DMS79 (cell line): ENCODE data around the gene SLC41A3.
"Not testable (repeated sequence)": the region's sequence is repeated elsewhere in the genome, so short reads cannot be mapped to it uniquely, and the experiment has no call there.

Experiments used
- DNase-seq: peaks from one replicate; lab custom pipeline; 2025; lab: John Stamatoyannopoulos, UW

The SLC41A3 gene

DNA sequence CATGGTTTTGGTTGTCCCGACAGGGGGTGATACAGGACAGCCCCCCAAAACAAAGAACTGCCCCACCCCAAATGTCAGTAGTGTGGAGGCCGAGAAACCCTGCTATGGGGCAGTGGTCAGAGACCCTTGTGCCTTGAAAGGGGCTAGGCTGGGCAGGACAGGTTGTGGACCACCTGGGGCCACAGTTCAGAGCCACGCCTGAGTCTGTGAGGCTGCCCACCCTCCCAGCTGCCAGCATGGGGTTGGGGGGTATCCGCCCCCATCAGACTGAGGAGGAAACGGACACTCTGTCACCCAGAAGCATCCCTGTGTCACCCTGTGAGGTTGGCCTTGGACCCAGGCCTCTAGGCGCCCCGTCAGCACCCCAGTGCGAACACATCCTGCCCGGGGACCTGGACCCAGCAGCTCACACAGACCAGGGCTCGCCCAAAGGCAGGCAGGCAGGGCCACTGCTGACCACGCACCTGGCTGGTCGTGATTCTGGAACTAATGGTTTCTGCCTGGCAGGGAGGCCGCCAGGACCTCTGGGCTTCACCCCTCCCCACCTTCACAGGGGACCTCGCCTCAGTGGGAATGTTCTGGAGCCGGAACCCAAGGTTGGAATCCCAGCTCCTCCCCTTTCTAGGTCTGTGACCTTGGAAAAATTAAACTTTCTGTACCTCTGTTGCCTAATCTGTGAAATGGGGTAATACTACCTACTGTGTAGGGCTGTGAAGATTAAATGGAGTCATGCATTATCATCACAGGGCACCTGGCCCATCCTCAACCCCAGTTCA, 1.4 kb downstream of the SLC41A3 start:
- no peak for DNase-seq

DNA sequence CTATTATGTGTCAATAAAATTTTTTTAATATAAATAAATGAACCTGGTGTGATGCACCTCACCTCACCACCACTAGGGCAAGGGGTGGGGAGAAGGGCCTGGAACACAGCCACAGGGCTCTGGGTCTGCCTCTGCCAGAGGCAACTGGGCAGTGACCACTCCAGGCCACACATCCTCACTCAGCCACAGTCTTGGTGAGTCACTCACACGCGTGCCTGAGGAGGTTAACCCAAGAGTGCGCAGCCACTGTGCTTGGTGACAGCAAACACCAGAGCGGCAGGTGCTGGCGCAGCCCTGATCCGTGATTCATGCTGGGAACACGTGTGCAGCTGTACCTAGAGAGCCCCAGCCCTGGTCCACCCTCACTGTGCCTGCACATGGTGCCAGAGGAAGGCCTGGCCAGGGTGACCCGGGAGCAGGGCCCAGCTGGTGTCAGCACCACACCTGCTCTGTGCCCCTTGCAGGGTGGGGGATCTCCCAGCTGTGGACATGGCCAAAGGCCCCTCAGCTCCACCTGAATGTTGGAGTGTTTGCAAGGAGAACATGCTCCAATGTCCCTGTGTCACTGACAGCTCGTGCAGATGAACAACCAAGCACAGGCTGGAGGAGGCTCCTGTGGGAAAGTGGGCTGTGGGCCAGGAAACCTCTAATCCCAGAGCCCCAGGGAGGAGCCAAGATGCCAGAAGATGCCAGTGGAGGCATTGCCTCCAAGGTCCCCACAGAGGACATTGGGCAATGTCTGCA, 2.1 kb downstream of the SLC41A3 start:
- no peak for DNase-seq

DNA sequence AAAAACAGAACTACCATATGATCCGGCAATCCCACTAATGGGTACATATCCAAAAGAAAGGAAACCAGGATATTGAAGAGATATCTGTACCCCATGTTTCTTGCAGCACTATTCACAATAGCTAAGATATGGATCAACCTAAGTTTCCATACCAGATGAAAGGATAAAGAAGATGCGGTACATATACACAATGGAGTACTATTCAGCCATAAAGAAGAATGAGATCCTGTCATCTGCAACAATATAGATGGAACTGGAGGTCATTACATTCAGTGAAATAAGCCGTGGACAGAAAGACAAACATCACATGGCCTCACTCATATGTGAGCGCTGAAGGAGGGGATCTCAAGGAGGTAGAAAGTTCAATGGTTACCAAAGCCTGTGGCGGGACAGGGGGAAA, 3.0 kb downstream of the SLC41A3 start:
- no peak for DNase-seq

DNA sequence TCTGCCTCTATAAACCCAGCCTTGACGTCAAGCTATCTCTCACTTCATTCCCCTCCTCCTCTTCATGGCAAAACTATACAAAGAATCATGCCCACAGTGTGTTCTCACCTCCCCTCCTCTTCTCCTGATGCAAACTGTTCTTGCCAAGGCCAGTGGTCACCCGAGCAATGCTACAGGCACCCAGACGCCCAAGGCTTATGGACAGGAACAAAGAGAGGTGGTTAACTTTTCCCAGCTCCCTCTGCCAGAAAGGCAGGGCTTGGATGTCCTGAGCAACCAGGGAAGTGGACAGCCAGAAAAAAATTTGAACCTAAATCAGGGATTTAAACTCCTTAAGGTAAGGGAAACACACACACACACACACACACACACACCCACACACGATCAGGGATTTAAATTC, 5.1 kb downstream of the SLC41A3 start:
- DNase-seq = no peak

DNA sequence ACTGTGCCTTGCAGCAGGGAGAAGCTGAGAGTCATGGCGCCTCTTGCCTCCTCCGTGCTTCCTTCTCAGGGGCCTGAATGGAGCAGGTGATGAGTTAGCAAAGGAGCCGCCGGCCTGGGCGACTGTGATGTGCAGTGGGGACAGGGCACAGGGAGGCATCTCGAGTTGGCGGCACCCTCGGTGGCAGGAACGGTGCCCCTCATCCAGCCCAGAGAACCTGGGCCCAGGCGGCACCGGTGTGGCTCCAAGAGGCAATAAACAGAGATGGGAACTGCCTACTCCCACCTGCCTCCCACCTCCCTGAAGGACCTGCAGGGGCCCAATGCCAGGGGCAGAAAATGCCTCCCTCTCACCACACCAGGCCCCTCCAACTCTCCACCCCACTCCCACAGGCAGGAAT, 6.2 kb downstream of the SLC41A3 start:
- no peak for DNase-seq

DNA sequence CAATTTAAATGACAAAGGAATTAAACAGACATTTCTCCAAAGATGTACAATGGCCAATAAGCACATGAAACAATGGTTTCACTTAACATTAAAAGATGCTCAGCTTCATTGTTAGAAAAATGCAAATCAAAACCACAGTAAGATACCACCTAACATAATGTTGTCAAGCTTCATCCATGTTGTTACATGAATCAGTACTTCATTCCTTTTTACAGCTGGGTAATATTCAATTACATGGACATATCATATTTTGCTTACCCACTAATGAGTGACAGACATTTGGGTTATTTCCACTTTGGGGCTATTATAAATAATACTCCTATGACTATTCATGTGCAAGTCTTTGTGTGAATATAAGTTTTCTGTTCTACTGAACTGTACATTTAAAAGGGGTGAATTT, 7.8 kb downstream of the SLC41A3 start:
- DNase-seq = no peak

DNA sequence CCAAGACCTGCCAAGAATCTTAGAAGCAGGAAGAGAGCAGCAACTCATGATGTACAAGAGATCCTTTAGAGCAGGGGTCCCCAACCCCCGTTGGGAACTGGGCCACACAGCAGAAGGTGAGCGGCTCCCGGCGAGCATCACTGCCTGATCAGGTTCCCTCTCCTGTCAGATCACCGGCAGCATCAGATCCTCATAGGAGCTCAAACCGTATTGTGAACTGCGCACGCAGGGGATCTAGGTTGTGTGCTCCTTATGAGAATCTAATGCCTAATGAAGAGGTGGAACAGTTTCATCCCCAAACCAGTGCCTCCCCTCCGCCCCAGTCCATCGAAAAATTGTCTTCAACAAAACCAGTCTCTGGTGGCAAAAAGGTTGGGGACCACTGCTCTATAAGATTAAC, 13.8 kb downstream of the SLC41A3 start:
- DNase-seq = no peak

- DNase-seq = no peak
Measured at GRCh38 chr3:126067959-126068358, 16.0 kb downstream of the SLC41A3 start.

DNA sequence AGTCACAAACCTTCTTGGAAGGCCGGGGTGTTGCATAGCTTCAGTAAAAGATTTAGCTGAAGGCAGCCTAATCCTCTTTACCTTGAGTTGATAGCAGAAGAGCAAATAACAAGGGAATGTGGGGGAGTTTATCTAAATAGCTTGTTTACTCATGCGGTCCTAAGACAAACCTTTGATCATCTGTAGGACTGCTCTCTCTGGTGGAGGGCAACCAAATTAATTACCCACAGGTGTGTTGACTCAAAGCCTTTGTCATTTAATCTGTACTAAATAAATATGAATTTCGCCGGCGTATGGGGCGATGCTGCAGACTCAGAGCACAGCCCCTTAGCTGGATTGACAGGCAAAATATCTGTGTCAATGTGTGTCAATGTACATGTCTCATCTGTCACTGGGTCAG, 17.2 kb downstream of the SLC41A3 start:
- DNase-seq = not testable (repeated sequence)

GRCh38 chr3:126065876-126066275, 18.0 kb downstream of the SLC41A3 start:
- DNase-seq = no peak

GRCh38 chr3:126064627-126065258, 19.2 kb downstream of the SLC41A3 start:
- peak; percentile 92 for DNase-seq

- no peak for DNase-seq
Measured at GRCh38 chr3:126063358-126063965, 20.5 kb downstream of the SLC41A3 start.

GRCh38 chr3:126061301-126062032, 22.5 kb downstream of the SLC41A3 start:
- no peak for DNase-seq

- no peak for DNase-seq
Measured at GRCh38 chr3:126060613-126061145, 23.2 kb downstream of the SLC41A3 start.

DNA sequence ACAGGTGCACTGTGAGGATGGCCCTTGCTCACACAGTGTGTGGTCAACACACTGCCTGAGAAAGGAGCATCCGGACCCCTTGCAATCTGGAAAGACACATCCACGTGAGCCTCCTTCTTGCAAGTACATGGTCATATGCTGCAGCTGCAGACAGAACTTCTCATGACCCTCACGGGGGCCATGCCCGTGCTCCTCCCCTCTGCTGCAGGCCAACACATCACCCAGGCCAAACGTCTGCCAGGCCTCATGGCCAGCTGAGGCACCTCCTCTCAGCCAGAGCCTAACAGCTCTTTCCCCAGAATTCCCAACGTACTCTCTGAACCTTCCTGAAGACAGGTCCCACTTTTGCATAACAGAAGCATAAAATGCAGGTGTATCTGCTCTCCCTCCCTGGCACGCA, 25.3 kb downstream of the SLC41A3 start:
- no peak for DNase-seq

- no peak for DNase-seq
Measured at GRCh38 chr3:126057936-126058335, 26.0 kb downstream of the SLC41A3 start.

DNA sequence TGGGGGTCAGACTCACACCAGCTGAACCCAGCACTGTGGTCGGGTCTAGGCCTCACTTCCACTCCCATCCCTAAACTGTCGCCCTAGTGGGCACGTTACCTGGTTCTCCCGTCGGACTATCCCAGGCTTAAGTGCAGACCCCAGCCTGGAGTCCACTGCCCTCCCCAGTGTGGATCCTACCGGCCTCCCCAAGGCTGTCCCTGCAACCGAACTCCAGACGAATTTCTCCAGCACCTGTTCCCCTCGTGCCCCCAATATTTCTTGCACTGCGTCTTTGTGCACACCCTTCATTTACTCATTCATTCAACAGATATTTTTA, 26.5 kb downstream of the SLC41A3 start:
- no peak for DNase-seq

DNA sequence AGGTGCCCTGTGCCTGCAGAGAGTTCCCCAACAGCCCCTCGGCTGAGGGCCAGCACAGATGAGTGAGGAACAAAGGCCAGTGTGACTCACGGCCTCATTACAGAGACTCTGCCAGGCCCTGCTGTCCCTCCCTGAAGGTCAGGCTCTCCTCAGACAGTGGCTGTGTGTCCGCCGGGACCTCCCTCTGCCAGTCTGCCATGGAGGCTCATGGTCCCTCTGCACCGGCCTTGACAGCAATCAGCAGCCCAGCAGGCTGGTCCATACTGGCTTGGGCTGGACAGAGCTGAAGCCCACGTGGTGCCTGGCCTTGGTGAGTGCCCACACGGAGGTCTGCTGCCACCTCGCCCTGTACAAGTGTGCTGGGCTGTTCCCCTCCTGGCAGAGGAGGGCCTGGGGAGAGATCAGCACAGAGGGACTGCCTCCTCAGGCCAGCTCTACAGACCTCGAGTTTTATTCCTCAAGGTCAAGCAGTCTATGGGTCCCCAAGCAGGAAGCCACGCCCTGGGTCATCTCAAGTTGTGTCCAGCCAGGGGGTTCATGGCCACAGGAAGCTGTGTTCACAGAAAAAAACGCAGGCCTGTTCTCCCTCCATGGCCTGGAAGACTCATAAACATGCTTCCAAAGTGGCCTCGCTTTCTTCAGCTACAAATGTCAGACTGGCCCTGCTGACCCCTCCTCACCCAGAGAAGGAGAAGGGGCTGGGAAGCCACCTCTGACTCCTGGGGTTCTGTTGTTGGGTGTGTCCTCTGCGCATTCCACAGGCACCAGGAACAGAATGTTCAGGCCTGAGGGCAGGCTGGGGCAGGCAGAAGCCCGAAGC, 27.0 kb downstream of the SLC41A3 start:
- no peak for DNase-seq

- no peak for DNase-seq
Measured at GRCh38 chr3:126056088-126056487, 27.8 kb downstream of the SLC41A3 start.

GRCh38 chr3:126054870-126055269, 29.1 kb downstream of the SLC41A3 start:
- DNase-seq = no peak
